GM19025 (cell line): ENCODE data around the gene GPC5.

Source experiments
- ATAC-seq: cut with Tn5 transposase; IDR thresholded peaks from one replicate; pipeline ENCODE4 v1.9.1; 2021; ENCODE audit warnings: mild to moderate bottlenecking, low read depth, moderate library complexity; ENCODE audit not compliant: unreplicated experiment

GPC5 gene

DNA sequence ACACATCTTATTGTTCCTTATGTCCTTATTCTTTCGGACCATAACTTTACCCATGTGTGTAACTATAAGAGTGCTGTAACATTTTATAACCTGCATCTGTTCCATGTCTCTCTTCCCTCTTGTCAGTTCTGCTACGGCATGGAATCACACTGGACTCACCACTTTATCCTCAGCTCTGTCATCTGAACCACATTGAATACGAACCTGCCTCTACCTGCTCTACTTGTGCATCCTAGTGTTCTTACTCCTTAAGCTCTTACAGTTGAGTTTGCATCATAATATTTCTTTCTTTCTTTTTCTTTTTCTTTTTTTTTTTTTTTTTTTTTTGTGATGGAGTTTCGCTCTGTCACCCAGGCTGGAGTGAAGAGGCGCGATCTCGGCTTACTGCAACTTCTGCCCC lies 180.9 kb downstream of the GPC5 start:
- ATAC-seq: no peak

DNA sequence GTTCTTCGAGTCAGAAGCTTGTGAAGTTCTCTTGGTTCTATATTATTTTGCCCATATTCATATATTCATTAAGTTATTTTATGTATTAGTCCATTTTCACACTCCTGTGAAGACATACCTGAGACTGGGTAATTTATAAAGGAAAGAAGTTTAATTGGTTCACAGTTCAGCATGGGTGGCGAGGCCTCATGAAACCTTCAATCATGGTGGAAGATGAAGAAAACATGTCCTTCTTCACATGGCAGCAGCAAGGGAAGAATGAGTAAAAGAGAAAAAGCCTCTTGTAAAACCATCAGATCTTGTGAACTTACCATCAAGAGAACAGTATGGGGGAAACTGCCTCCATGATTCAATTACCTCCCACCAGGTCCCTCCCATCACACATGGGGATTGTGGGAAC lies 182.3 kb downstream of the GPC5 start:
- ATAC-seq: no peak

DNA sequence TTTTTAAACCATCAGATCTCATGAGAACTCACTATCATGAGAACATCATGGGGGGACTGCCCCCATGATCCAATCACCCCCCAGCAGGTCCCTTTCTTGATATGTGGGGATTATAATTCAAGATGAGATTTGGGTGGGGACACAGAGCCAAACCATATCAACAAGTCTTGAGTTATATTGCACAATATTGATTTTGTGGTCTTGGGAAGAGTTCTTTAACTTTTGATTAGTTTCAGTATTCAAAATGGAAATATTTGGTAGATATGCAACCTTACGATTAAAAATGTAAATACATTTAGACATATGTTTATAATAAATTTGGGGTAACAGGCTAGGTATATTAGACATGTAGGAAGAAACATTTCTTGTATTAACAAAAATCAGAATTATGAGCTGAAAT lies 188.2 kb downstream of the GPC5 start:
- ATAC-seq: no peak

DNA sequence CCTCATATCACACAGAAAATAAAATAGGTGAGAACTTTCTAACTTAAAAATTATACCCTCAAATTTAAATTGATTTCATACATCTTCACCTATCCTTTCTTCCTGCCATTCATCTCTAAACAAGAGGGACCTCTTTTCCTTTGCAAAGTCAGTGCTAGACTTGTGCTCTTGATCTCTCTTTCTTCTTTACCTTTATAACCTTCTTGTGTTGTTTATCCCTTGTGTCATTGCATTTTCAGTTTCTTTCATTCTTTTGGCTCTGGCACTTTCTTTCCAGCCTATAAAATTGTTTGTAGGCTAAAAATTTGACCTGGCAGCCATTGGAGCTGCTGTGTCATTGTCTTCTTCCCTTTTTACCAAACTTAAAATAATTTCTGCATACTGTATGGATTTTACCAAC lies 190.1 kb downstream of the GPC5 start:
- ATAC-seq: no peak

DNA sequence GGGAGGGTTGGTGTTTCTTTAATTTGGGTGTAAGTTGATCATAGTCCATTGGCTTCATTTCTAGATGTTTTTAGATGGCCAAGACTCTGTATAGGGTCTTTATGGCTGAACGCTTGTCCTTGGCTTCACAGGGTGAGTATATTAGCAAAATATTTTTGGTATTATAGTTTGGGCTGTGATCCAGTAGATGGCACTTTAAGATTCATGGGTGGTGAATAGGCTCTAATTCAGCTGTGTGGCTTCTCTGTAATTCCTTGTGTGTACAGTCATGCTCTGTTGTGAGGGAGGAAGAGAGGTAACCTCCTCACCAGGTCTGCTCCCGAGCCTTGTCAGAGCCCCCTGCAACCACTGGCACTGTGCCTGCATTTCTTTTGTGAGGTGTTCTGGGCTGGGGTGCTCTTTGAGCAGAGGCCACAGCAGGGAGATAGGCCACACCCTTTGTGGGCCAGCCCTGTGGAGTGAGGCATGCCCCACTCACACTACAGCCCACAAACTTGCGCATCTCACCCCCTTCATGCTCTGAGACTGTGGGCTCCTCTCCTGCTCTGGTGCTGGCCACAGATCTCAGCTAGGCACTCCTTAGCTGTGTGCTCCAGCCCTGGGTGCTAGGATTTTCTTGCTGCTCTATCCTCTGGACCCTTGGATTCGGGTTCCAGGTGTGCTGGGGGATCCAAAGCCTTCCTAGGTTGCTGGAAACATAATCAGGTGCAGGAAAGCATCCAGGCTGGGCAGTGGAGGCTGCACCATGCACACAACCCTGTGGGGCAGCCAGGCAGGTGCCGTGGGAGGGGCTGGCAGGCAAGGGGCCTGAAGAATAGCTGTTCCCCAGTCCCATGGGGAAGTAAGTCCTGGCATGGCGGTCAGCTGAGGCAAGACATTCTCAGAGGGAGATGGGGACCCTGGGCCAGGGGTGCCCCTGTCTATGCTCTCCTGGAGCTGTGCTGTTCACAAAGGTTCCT lies 193.9 kb downstream of the GPC5 start:
- ATAC-seq: no peak

DNA sequence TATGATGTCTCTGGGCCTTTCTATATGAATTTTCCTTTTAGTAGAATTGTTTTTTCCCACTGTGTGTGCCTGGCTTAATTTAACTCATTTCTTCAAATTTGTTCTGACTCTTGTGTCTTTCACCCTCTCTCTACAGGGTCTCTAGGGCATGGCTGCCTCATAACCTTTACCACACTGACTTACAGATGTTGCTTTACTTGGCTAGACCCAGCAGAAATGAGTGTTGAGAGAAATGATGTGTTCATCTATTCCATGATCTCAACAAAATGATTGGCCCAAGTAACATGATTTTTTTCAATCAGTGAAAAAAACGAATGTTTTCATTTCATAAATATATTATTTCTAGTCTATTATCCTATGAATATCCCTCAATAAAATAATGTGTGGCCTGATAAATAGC lies 195.0 kb downstream of the GPC5 start:
- no peak for ATAC-seq

DNA sequence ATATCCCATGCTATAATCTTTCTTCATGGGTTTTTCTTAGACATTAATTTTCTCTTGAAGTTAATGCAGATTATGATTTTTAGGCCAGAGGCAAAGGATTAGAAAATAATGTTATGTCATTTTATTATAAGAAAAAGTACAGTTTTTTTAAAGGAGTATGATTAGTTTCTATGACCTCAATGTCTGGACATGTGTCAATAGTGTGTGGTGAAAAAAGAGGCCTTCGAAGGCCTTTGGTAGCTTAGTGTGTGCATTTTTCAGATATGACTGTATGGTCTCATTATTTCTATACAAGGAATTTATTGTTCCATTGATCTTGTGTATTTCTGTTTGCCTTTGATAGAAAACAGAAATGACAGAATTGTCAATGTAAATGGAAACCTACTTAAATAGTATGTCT lies 195.6 kb downstream of the GPC5 start:
- ATAC-seq: no peak

DNA sequence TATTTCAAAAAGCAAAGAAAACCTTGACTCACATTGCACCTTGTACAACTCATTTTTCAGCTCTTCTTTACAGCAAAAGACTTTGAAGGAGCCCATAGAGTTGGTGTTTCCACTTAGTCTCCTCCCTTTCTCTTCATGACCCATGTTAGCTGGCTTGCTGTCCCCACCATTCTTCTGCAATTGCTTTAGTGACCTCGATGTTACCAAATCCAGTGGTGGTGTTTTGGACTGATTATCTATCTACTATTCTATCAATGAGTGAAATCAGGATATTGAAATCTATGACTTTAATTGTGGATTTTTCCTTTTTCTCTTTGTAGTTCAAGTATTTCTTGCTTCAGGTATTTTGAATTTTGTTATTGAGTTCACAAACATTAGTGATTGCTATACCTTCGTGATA lies 197.3 kb downstream of the GPC5 start:
- ATAC-seq: no peak

DNA sequence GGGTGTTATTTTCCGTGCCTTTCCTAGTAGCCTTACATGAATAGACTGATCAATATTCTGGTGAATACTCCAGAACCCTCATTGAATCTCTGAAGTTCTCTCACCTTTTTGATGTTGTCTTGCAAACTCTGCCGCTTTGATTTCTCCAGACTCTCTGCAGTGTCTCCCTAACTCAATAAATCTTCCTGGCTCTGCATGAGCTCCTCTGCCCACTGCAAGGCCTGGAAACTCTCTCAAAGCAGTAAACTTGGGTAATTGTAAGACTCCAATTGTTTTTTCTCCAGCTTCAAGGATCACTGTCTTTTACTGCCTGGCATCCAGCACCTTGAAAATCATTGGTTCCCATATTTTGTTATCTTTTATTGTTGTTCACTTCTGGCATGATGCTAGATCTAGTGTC lies 198.4 kb downstream of the GPC5 start:
- ATAC-seq: no peak

DNA sequence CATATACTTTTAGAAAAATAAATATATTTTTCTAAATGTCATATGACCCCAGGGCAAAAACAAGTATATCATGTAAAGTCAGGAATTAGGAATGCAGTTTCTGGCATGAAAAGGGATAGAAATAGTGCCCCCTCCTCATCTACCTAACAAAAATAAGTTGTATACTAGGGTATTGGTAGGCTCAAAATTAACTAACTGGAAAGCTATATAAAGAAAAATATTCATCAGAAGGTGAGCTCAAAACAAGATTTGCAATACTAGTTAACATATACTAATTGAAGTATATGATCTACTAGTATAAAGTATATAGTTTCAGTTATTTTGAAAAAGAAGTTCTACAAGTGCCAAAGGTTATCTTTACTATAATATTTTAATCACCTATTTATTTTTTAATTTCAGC lies 200.2 kb downstream of the GPC5 start:
- ATAC-seq: no peak

DNA sequence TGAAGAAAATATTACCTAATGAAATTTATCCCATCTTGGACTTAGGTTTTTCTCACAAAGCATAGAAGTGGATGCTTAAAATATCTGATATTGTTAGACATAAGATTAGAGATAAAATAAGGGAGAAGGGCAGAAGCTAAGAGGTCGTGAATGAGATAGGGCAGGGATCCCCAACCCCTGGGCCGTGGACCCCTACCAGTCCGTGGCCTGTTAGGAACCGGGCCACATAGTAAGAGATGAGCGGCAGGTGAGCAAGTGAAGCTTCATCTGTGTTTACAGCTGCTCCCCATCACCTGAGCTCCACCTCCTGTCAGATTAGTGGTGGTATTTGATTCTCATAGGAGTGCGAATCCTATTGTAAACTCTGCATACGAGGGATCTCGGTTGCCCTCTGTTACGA lies 202.9 kb downstream of the GPC5 start:
- no peak for ATAC-seq

DNA sequence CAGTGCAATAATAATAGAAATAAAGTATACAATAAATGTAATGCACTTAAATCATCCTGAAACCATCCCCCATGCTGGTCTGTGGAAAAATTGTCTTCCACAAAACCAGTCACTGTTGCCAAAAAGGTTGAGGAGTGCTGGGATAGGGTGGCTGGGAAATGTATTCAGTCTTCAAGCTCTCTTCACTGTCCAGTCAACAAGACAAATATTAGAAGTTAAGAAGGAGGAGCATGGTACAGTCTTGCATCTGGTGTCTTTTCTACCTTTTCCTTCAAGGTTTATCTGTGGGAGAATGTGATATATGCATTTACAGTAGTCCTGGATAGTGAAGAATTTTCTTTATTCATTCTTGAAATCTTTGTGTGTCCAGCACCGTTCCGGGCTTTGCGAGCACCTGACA lies 203.4 kb downstream of the GPC5 start:
- ATAC-seq: no peak

DNA sequence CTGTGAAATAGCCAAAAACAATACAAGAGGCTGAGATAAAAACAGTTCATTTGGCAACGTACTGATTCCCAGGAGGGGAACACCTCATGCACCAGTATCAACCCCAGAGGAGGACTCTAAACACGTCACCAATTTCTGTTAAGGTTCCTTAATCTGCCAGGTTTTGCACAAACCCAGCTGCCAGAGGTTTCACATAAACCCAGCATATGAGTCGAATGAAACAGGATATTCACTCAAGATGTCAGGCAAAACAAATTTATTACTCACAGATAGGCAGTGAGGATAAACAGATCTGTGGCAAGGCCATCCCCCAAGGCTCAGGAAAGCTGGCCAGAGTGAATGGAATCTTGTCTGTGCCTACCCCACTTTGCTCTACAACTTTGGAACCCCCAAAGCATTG lies 210.9 kb downstream of the GPC5 start:
- no peak for ATAC-seq

DNA sequence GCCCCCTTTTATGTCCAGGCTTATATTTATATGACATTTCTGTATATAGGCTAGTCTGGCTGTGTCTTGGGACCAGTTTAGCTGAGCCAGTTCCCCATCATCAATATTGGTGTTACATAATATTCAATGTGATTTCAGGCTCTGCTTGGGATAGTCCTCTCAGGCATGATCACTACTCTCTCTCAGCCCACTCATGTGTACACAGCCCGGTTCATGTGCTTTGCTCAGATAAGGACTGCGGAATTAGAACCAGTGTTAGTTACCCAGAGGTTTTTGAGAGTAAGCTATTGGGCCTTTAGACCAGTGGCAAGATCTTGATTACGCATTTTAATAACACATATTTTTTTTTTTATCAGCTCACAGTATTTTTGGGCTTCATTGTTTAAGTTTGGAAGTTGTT lies 219.9 kb downstream of the GPC5 start:
- ATAC-seq: no peak

DNA sequence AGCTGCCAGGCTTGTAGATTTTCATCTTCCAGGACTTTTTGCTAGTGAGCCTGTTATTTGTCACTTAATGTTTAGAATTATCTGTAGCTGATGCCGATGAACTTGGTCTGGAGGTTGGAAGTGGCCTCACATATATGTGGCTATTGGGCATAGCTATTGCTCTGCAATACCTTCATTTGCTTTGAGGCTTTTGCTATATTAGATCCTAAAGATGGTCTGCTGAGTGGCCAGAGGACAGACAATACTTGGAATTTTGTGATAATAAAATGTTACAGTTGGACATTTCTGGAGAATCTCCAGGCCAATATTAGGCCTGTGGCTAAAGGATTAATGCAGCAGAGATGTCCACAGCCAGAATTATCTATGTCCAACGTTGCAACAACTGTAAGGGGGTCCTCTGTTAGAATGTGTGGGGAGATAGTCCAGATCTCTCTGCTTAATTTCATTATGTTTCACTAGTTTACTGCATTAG lies 222.3 kb downstream of the GPC5 start:
- no peak for ATAC-seq

DNA sequence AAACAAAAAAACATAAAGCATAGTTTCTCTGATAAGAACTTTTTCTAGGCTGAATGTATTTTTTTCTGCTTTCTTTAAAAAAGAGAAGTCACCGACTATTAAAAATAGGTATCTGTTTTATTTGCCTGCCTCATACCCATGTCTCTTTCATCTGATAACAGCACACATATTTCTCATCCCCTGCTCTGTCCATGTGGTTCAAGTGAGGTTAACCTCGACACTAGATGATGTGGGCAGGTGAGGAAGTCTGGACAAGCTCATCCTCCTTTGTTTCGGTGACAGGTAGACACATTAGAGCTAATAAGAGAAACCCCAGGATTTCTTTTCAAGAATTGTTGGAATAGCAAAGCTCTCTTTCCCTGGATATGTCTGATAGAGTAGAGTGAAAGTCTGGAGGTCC lies 222.7 kb downstream of the GPC5 start:
- no peak for ATAC-seq

DNA sequence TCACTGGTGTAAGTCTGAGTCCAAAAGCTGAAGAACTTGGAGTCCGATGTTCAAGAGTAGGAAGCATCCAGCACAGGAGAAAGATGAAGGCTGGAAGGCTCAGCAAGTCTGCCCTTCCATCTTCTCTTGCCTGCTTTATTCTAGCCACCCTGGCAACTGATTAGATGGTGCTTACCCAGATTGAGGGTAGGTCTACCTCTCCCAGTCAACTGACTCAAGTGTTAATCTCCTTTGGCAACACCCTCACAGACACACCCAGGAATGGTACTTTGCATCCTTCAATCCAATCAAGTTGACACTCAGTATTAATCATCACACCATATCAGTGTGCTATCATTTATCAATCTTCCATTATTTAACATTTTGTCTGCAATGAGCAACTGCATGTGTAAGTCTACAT lies 223.5 kb downstream of the GPC5 start:
- no peak for ATAC-seq

DNA sequence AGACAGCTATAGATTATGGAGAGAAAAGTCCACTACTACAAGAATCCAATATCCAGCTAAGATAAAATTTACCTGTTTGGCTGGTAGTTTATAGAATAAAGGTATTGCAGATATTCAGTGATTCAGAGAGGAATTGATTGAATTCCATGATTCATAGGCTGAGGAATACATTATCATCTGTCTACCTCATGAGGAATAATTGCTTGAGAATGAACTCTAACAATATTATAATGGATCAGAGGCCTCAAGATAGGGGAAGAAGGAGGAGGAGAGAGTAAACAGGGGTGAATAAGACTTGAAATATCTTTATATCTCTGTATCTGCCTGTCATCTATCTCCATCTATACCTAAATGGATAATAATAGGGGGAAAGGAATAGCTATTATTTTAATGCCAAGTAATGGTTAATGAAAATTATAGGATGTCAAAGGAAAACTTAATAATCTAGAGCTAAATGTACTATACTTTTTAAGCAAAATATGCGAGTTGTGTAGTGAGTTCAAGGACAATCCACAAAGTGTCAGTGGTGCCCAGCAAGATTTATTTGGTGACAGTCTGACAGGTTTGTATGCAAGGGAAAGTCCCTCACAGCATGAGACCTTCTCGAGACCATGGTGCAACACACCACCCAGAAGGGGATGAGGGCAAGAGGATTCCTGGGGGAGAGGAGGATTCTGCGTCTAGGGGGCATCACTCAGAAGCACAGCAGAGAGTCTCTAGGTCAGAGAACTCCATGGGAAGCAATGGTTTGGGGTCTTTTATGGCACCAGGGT lies 224.5 kb downstream of the GPC5 start:
- ATAC-seq: no peak

DNA sequence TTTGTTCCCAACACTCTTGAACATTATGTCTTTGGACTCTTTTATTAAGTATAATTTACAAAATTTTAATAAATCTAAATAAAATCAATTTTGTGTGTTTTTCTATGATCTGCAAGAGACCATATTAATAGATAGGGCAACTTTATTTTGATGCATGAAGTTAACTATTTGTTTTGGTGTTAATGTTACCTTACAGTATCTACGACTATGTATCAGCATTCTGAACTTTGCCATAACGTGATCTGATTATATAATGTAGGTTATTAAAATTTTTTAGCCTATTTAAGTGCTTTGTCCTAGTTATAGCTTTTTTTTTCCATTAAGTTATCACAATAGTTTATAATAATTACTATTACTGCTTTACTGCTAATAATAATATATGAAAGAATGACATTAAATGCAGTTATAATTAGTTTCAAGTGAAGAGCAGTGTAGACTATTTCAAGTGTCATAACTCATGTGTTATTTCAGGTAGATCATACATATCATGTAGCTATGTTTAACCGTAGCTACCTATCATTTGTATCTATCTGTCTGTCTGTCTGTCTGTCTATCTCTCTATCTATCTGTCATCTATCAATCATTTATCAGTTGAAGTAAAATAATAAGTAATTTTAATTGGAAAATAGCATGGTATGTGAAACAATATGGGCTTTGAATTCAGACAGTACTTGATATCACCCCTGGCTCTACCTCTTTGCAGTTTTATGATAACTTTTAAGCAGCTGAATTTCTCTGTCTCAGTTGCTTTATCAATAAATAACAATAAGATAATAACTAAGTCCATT lies 229.7 kb downstream of the GPC5 start:
- ATAC-seq: no peak

DNA sequence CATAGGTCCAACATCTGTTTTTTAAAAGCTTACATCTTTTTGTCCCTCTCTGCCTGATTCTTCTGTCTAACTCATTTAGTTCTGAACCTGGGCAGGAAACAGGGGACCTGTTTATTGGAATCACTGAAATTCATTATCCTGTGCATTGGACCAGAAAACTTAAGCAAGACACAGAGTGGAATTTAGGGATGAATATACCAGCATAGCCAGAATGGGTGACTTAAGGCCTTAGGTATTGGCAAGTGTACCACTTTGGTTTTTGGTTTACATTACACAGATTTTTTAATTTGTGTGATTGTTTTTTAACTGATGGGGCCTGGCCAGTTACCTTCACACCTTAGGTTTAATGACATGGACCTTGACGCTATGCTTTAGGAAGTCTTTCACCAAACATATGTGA lies 232.5 kb downstream of the GPC5 start:
- ATAC-seq: no peak

DNA sequence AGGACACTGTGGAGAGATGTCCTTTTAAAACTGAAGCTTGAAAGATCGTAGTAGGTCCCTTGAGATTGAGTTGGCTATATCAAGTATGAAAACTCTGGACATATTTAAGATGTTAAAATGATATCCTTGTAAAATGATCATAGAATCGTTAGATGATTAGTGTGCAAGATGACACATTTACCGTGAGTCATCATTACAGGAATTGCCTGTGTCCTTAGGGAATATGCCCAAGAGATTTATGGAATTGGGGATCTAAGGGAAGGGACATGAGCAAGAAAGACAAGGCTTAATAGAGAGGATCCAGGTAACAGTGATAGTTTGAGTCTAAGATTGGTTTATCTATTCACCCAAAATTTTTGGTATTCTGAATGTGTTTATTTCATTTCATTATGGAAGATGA lies 233.7 kb downstream of the GPC5 start:
- ATAC-seq: no peak
